Endometrium (tissue), 2 donors: ENCODE measurements around the gene CAPN15.

Experiments used
- FAIRE-seq: peaks from 2 replicates; lab custom pipeline; 2012; peaks lifted over from hg19 to GRCh38; lab: Jason Lieb, UNC
- donor health status: control.
- donor health status: control.

CAPN15 gene

GRCh38 chr16:526181-527014, 1.1 kb upstream of the CAPN15 start:
- FAIRE-seq: no peak

- no peak for FAIRE-seq
Measured at GRCh38 chr16:528111-529011, 849 bp downstream of the CAPN15 start.

- FAIRE-seq: no peak
Measured at GRCh38 chr16:529012-529575, 1.6 kb downstream of the CAPN15 start.

- no peak for FAIRE-seq
Measured at GRCh38 chr16:530111-530817, 2.8 kb downstream of the CAPN15 start.

GRCh38 chr16:531494-532125, 4.1 kb downstream of the CAPN15 start:
- FAIRE-seq: no peak

GRCh38 chr16:533391-534123, 6.0 kb downstream of the CAPN15 start:
- FAIRE-seq: no peak

GRCh38 chr16:534135-534534, 6.6 kb downstream of the CAPN15 start:
- no peak for FAIRE-seq

- FAIRE-seq: no peak
Measured at GRCh38 chr16:534856-535445, 7.4 kb downstream of the CAPN15 start.

- FAIRE-seq: no peak
Measured at GRCh38 chr16:535446-536405, 8.2 kb downstream of the CAPN15 start.

- FAIRE-seq: no peak
Measured at GRCh38 chr16:536746-537145, 9.2 kb downstream of the CAPN15 start.

- FAIRE-seq: no peak
Measured at GRCh38 chr16:537415-538335, 10.2 kb downstream of the CAPN15 start.

- FAIRE-seq: no peak
Measured at GRCh38 chr16:539901-540530, 12.5 kb downstream of the CAPN15 start.

- no peak for FAIRE-seq
Measured at GRCh38 chr16:540645-541340, 13.3 kb downstream of the CAPN15 start.

GRCh38 chr16:543301-544164, 16.0 kb downstream of the CAPN15 start:
- FAIRE-seq: no peak

- no peak for FAIRE-seq
Measured at GRCh38 chr16:544517-544916, 17.0 kb downstream of the CAPN15 start.
